ENCODE results near the gene TMEM52B.

DNA sequence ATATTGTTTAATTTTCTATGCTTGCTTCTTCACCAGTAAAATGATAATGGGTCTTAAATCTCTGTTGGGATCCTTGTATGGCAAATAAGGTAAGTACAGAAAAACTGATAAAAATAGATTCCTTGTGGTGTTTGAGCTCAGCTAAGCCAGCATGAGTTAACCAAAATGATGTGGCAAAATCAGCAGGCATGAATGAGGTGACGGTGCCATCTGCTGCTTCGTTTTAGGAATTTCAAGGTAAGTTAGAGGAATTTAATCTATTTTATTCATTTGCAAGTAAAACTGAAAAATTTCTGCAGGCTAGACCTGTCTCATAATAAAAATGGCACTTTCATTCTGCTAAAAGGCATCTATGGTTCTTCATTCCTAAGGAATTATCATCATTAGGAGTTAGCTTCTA is 38.8 kb upstream of the TMEM52B start:
- TF ChIP-seq, protein P1, sequence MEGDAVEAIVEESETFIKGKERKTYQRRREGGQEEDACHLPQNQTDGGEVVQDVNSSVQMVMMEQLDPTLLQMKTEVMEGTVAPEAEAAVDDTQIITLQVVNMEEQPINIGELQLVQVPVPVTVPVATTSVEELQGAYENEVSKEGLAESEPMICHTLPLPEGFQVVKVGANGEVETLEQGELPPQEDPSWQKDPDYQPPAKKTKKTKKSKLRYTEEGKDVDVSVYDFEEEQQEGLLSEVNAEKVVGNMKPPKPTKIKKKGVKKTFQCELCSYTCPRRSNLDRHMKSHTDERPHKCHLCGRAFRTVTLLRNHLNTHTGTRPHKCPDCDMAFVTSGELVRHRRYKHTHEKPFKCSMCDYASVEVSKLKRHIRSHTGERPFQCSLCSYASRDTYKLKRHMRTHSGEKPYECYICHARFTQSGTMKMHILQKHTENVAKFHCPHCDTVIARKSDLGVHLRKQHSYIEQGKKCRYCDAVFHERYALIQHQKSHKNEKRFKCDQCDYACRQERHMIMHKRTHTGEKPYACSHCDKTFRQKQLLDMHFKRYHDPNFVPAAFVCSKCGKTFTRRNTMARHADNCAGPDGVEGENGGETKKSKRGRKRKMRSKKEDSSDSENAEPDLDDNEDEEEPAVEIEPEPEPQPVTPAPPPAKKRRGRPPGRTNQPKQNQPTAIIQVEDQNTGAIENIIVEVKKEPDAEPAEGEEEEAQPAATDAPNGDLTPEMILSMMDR (IDR thresholded peaks at IDR 0.05), result peak; percentile 57 to 81 (median 61)
- TF ChIP-seq POLR2A (IDR thresholded peaks at IDR 0.05), result no peak

Data from right lobe of liver (tissue), 4 donors.